GM20000 (cell line): ENCODE data around the gene PRKAG2.

Experiments
- DNase-seq: peaks from one replicate; pipeline ENCODE4 v3.0.0; 2012; ENCODE audit warnings: low spot score
- TF ChIP-seq, protein P1 (sequence below): IDR thresholded peaks from 2 replicates; pipeline ENCODE4 v1.5.1; 2012; ENCODE audit warnings: mild to moderate bottlenecking, control low read depth; ENCODE audit errors: extremely low read depth, missing control alignments

PRKAG2 gene

DNA sequence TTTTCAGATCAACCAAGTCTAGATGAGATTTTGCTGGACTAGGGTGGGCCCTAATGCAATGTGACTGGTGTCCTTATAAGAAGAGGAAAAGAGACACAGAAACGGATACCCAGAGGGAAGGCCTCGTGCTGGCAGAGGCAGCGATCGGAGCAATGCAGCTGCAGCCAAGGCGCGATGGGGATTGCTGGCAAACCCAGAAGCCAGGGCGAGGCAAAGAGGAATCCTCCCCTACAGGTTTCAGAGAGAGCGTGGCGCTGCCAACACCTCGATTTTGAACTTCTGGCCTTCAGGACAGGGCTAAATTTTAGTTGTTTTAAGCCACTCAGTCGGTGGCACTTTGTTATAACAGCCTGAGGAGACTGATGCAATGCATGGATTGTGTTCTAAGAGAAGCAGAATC is 200.2 kb downstream of the PRKAG2 start:
- DNase-seq = no peak
- TF ChIP-seq, protein P1, sequence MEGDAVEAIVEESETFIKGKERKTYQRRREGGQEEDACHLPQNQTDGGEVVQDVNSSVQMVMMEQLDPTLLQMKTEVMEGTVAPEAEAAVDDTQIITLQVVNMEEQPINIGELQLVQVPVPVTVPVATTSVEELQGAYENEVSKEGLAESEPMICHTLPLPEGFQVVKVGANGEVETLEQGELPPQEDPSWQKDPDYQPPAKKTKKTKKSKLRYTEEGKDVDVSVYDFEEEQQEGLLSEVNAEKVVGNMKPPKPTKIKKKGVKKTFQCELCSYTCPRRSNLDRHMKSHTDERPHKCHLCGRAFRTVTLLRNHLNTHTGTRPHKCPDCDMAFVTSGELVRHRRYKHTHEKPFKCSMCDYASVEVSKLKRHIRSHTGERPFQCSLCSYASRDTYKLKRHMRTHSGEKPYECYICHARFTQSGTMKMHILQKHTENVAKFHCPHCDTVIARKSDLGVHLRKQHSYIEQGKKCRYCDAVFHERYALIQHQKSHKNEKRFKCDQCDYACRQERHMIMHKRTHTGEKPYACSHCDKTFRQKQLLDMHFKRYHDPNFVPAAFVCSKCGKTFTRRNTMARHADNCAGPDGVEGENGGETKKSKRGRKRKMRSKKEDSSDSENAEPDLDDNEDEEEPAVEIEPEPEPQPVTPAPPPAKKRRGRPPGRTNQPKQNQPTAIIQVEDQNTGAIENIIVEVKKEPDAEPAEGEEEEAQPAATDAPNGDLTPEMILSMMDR = no peak

DNA sequence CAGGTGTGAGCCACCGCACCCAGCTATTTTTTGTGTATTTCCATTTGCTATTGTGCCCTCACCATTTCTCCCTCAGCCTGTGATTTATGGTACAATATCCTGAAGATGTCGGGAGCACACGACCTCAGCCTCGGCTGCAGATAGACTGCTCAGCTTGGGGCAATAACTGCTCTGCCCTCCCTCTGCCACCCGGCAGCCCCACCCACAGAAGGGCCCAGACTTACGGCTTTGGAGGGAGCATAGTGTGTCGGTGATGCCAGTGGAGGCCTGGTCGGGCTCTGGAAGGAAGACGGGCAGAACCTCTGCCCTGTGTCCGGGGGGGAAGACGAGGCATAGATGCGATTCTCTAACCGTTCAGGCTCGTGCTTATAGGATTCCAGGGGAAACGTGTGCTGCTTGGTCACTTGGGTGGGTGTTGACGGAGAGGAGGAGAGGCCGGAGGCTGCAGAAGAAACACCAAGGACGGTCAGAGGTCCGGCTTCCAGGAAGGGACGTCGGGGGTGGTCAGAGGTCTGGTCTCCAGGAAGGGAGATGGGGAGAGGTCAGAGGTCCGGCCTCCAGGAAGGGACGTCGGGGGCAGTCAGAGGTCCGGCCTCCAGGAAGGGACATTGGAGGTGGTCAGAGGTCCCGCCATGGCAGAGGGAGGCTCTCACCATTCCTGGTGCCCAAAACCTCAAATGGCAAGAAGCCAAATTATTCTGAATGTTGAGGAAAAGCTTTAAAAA is 201.6 kb downstream of the PRKAG2 start:
- TF ChIP-seq, protein P1 = no peak
- no peak for DNase-seq

DNA sequence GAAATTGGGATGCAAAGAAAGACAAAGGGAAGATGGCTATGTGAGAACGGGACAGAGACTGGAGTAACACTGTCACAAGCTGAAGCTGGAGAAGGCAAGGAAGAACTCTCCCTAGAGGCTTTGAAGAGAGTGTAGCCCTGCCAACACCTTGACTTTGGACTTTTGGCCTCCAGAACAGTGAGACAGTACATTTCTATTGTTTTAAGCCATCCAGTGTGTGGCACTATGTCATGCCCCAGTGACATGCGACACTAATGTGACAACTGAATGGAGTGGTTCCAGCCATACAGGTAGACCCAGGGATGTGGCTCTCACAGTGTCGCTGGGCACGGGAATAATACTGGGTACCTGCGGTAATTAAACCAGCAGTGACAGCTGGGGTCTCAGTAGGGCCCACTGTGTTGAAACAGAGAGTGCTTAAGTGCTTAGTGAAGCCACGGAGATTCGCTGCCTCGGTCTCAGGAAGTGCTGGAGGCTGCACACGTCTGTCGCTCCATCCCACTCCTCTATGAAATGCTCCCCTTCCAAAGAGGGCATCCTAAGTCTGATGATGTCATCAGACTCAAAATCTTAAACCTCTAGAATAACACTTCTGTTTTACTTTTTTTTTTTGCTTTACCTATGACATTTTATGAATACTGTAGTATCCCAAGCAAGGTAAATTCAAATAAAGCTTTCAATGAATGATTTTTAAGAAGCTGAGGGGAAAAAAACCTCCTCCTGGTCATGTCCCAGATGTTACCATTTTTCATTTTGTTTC is 202.6 kb downstream of the PRKAG2 start:
- TF ChIP-seq, protein P1 = no peak
- DNase-seq = no peak

DNA sequence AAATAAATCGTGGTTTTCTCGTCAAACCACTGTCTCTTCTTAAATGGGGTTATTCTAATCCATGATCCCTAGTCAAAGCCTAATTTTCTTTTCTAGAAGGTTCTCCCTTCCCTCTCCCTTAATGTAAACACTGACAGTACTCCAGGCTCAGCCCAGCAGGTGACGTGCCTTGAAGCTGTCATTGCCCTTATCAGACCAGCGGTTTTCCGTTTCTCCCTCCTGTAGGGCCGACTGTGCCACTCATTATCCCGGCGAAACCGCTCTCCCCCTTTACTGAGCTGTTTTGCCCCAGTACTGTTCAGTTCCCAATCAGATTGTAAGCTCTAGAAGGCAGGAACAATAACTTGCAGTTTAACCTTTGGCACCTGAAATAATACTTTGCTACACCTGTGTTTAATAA is 203.7 kb downstream of the PRKAG2 start:
- DNase-seq = no peak
- TF ChIP-seq, protein P1 = no peak

DNA sequence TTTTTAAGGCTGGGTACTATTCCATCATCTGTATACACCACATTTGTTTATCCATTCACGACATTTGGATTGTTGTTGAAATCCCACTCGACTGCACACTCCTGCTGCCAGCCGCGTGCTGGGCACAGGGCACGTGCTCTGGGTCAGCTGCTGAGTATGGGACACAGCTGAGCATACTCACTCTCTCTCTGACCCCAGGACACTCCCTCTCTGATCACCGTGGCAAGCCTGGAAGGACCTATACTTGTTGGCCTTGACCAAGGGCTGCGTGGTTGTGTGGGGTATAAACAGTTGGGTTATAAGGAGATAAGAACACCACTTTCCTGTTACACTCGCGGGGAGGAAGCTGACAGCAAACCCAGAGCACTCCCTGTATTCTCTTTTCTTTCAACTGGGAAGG is 204.2 kb downstream of the PRKAG2 start:
- TF ChIP-seq, protein P1 = no peak

DNA sequence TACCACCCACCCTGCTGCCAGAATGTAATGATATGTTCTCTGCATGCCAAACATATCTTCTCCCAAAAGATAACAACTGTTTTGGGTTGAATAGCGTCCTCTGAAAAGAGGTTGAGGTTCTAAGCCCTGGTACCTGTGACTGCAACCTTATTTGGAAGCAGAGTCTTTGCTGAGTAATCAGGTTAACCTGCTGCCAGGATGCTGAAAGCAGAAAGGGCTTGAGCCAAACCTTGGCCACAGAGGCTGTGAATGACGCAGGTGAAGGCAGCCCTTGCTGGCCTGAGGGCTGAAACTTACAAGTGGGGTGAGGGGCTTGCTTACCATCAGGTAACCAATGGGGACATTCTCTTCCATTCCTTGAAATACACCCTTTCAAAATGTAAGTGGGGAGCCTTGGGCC is 205.4 kb downstream of the PRKAG2 start:
- TF ChIP-seq, protein P1 = no peak
- DNase-seq = no peak

More for the DNA sequence above, 204.2 kb downstream of the PRKAG2 start:
- no peak for DNase-seq

DNA sequence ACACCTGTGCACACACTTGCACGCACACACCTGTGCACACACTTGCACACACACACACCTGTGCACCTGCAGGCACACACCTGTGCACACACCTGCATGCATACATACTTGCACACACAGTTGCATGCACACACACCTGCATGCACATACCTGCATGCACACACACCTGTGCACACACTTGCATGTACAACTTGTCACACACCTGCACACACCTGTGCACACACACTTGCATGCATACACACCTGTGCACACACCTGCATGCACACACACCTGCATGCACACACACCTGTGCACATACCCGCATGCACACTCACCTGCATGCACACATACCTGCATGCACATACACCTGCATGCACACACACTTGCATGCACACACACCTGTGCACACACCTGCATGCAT is 207.2 kb downstream of the PRKAG2 start:
- no peak for DNase-seq
- TF ChIP-seq, protein P1 = no peak
